Neuronal stem cell (in vitro differentiated cells): ENCODE results near the gene ATXN7.

ENCODE experiments used
- DNase-seq: peaks from one replicate; pipeline ENCODE4 v3.0.0-alpha.2; 2013; ENCODE audit warnings: low spot score
- H2AFZ ChIP-seq: one replicate; pipeline ENCODE4 v1.6.1; 2013; ENCODE audit warnings: mild to moderate bottlenecking, low read length, inconsistent platforms
- H2AK5ac ChIP-seq: 2 replicates; pipeline ENCODE4 v1.6.1; 2013; ENCODE audit warnings: low read depth, mild to moderate bottlenecking, inconsistent platforms, low read length, moderate library complexity, mixed read lengths
- H2BK120ac ChIP-seq: 2 replicates; pipeline ENCODE4 v1.6.1; 2013; ENCODE audit warnings: low read depth, mild to moderate bottlenecking, inconsistent platforms, low read length, moderate library complexity, mixed read lengths
- H2BK12ac ChIP-seq: one replicate; pipeline ENCODE4 v1.6.1; 2013; ENCODE audit warnings: low read length, inconsistent platforms
- H2BK15ac ChIP-seq: 2 replicates; pipeline ENCODE4 v1.6.1; 2013; ENCODE audit warnings: mild to moderate bottlenecking, low read length, inconsistent platforms, mixed read lengths
- H2BK5ac ChIP-seq: one replicate; pipeline ENCODE4 v1.6.1; 2013; ENCODE audit warnings: inconsistent platforms, mild to moderate bottlenecking, low read length, moderate library complexity
- H3K14ac ChIP-seq: one replicate; pipeline ENCODE4 v1.6.1; 2013; ENCODE audit warnings: low read length, inconsistent platforms
- H3K18ac ChIP-seq: 2 replicates; pipeline ENCODE4 v1.6.1; 2013; ENCODE audit warnings: low read length, inconsistent platforms
- H3K23ac ChIP-seq: 2 replicates; pipeline ENCODE4 v1.6.1; 2013; ENCODE audit warnings: low read depth, mild to moderate bottlenecking, mixed read lengths, low read length, inconsistent platforms; ENCODE audit not compliant: poor library complexity
- H3K27ac ChIP-seq: replicated peaks from 3 replicates; pipeline ENCODE4 v1.5.1; 2013; ENCODE audit warnings: low read length, inconsistent platforms
- H3K27me3 ChIP-seq, 3 experiments: 2 replicates each; pipeline ENCODE4 v1.6.1; 2013; ENCODE audit warnings: low read length in 3 of 3, mild to moderate bottlenecking in 2 of 3, inconsistent platforms in 1 of 3, low read depth in 1 of 3, mixed read lengths in 1 of 3, moderate library complexity in 1 of 3; ENCODE audit not compliant: control insufficient read depth in 3 of 3, insufficient read depth in 3 of 3
- H3K36me3 ChIP-seq, 2 donors: replicated peaks in 1 of 2; 2 replicates each; pipeline ENCODE4 v1.6.1; 2013; ENCODE audit warnings: low read length in 2 of 2; ENCODE audit not compliant: control insufficient read depth in 2 of 2, insufficient read depth in 2 of 2
- H3K4ac ChIP-seq: 2 replicates; pipeline ENCODE4 v1.6.1; 2013; ENCODE audit warnings: inconsistent platforms, mild to moderate bottlenecking, low read length, moderate library complexity
- H3K4me1 ChIP-seq, 2 donors: 1 replicate in 1 of 2; 2 replicates in 1 of 2; pipeline ENCODE4 v1.6.1; 2013; ENCODE audit warnings: low read length in 2 of 2, low read depth in 1 of 2; ENCODE audit not compliant: control insufficient read depth in 2 of 2, insufficient read depth in 1 of 2
- H3K4me2 ChIP-seq: one replicate; pipeline ENCODE4 v1.6.1; 2013; ENCODE audit warnings: mild to moderate bottlenecking, low read length, inconsistent platforms; ENCODE audit not compliant: insufficient read depth, poor library complexity, severe bottlenecking
- H3K4me3 ChIP-seq, 2 donors: 2 replicates each; pipeline ENCODE4 v1.5.1; 2013; ENCODE audit warnings: low read length in 2 of 2, mild to moderate bottlenecking in 2 of 2, inconsistent platforms in 1 of 2, moderate library complexity in 1 of 2
- H3K79me1 ChIP-seq: one replicate; pipeline ENCODE4 v1.6.1; 2013; ENCODE audit warnings: low read depth, mild to moderate bottlenecking, inconsistent platforms, low read length, moderate library complexity
- H3K9ac ChIP-seq: one replicate; pipeline ENCODE4 v1.6.1; 2013; ENCODE audit warnings: mild to moderate bottlenecking, low read depth, low read length, inconsistent platforms; ENCODE audit not compliant: poor library complexity
- H3K9me3 ChIP-seq, 2 donors: replicated peaks in 1 of 2; 2 replicates each; pipeline versions ENCODE3 to v1.6.1; 2013; ENCODE audit warnings: low read length in 2 of 2, mild to moderate bottlenecking in 2 of 2, inconsistent platforms in 1 of 2, low read depth in 1 of 2, mixed read lengths in 1 of 2, moderate library complexity in 1 of 2; ENCODE audit not compliant: control insufficient read depth in 2 of 2, insufficient read depth in 1 of 2
- H4K8ac ChIP-seq: one replicate; pipeline ENCODE4 v1.6.1; 2013; ENCODE audit warnings: low read depth, mild to moderate bottlenecking, inconsistent platforms, low read length, moderate library complexity
- H4K91ac ChIP-seq: one replicate; pipeline ENCODE4 v1.6.1; 2013; ENCODE audit warnings: low read length, low read depth, mild to moderate bottlenecking, inconsistent platforms; ENCODE audit not compliant: poor library complexity
- WGBS, 2 donors: extraction: QIAGEN DNeasy Blood & Tissue Kit; methylation state at CpG; one replicate each; pipeline ENCODE4 v1.1.7; 2013; ENCODE audit warnings: missing lambda C conversion rate in 2 of 2, mixed read lengths in 1 of 2; ENCODE audit not compliant: insufficient read length in 2 of 2, insufficient replicate concordance in 1 of 2; ENCODE audit errors: extremely low coverage in 2 of 2; 5-methylcytosine and 5-hydroxymethylcytosine counted together

Gene ATXN7

DNA sequence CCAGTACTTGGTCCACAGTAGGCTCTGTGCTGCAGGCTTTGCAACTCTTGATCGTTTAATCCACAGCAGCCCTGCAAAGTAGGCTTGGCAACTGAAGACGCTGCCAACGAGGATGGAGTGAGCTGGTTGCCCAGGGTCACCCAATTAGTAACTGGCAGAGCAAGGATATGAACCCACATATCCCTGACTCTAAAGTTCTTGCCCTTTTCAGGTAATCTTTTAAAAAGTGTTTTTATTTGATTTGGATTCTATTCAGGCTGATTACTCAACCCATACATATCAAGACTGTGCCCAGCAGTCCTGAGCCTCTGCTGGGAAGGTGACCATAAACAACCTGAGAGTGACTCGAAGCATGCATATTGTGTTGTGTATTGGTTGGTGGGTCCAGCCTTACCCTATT lies 109.3 kb downstream of the ATXN7 start:
- Histone ChIP-seq H3K23ac (no peak overlapping the region), H2BK12ac (no peak overlapping the region), H3K18ac (peak overlapping the region; percentile 20), H2BK120ac (no peak overlapping the region), H2BK5ac (no peak overlapping the region), H3K27ac (peak overlapping the region; percentile 83), H3K4me1 (peaks cover 41 to 48% of the 10 kb centered on the region in 2 donors), H3K4me2 (no peak overlapping the region), H4K8ac (no peak overlapping the region), H3K27me3 (no peaks in the 10 kb centered on the region), H3K79me1 (no peaks in the 10 kb centered on the region), H3K36me3 (peaks cover 0 to 17% of the 10 kb centered on the region in 2 donors), H2AFZ (no peak overlapping the region), H2AK5ac (peak overlapping the region; percentile 2), H2BK15ac (no peak overlapping the region), H4K91ac (no peak overlapping the region), H3K4me3 (no peak overlapping the region), H3K9me3 (peaks cover 0 to 3% of the 10 kb centered on the region in 2 donors), H3K14ac (no peak overlapping the region), H3K9ac (no peak overlapping the region), H3K4ac (no peak overlapping the region)
- no peak for DNase-seq
- no CpG with 5 or more reads among the region's 4 CpGs for WGBS, 2 donors

DNA sequence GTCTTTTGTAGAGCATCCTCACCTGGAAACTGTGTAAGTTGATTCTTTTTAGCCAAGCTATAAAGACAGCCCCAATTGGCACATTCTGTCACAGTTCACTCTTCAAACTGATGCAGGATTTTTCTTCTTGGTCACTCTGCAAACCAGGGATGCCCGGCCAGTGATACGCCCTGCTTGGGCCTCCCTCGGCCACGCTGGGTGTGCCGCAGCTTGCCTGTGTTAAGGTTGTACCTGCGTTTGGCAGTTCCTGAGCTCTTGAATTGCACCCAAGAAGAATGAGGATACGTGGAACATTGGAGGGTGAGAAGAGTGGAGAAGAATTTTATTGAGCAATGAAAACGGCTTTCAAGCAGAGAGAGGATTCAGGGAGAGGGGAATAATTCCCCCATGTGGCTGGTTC lies 109.7 kb downstream of the ATXN7 start:
- H3K4ac ChIP-seq: no peak overlapping the region
- no CpG with 5 or more reads among the region's 8 CpGs for WGBS, 2 donors
- no peak overlapping the region for H3K4me3 ChIP-seq
- H3K23ac ChIP-seq: no peak overlapping the region
- no peak overlapping the region for H2BK15ac ChIP-seq
- H2BK120ac ChIP-seq: no peak overlapping the region
- no peak overlapping the region for H3K9ac ChIP-seq
- H3K4me1 ChIP-seq: peaks cover 40 to 44% of the 10 kb centered on the region in 2 donors
- no peak overlapping the region for H4K8ac ChIP-seq
- no peak overlapping the region for H4K91ac ChIP-seq
- H3K14ac ChIP-seq: no peak overlapping the region
- H2BK12ac ChIP-seq: peak overlapping the region; percentile 41
- H3K79me1 ChIP-seq: no peaks in the 10 kb centered on the region
- peaks cover 0 to 3% of the 10 kb centered on the region in 2 donors for H3K9me3 ChIP-seq
- no peaks in the 10 kb centered on the region for H3K27me3 ChIP-seq
- peaks cover 0 to 17% of the 10 kb centered on the region in 2 donors for H3K36me3 ChIP-seq
- H3K27ac ChIP-seq: peak overlapping the region; percentile 46
- peak overlapping the region; percentile 64 for H3K18ac ChIP-seq
- H2BK5ac ChIP-seq: no peak overlapping the region
- DNase-seq: no peak
- H3K4me2 ChIP-seq: no peak overlapping the region
- H2AFZ ChIP-seq: no peak overlapping the region
- peak overlapping the region; percentile 2 for H2AK5ac ChIP-seq

DNA sequence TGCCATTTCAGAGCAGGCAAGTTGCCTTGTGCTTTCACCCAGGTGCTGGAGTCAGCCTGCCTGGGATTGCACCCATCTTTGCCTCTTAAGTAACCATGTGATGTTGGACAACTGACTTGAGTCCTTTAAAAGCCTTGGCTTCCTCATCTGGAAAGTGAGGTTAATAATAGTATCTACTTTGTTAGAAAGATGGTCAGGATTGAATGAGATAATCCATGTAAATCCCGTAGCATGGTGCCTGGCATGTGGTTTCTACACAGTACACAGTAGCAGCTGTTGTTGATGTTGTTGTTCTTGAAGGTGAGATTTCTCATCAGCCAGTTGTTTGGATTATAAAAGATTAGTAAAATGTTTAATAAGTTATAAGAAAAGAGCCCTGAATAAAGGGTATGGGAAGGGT lies 110.8 kb downstream of the ATXN7 start:
- Histone ChIP-seq H3K27me3 (no peaks in the 10 kb centered on the region), H3K9ac (no peak overlapping the region), H3K79me1 (no peaks in the 10 kb centered on the region), H3K23ac (no peak overlapping the region), H3K14ac (no peak overlapping the region), H2AK5ac (no peak overlapping the region), H3K36me3 (peaks cover 0 to 17% of the 10 kb centered on the region in 2 donors), H3K9me3 (peaks cover 0 to 3% of the 10 kb centered on the region in 2 donors), H3K4me2 (no peak overlapping the region), H2BK12ac (no peak overlapping the region), H3K27ac (no peak overlapping the region), H3K4me3 (no peak overlapping the region), H4K91ac (no peak overlapping the region), H2BK120ac (no peak overlapping the region), H2AFZ (no peak overlapping the region), H3K18ac (no peak overlapping the region), H3K4me1 (peaks cover 33 to 37% of the 10 kb centered on the region in 2 donors), H4K8ac (no peak overlapping the region), H2BK15ac (no peak overlapping the region), H3K4ac (no peak overlapping the region), H2BK5ac (no peak overlapping the region)
- no CpG with 5 or more reads among the region's 1 CpG for WGBS, 2 donors
- DNase-seq: no peak

DNA sequence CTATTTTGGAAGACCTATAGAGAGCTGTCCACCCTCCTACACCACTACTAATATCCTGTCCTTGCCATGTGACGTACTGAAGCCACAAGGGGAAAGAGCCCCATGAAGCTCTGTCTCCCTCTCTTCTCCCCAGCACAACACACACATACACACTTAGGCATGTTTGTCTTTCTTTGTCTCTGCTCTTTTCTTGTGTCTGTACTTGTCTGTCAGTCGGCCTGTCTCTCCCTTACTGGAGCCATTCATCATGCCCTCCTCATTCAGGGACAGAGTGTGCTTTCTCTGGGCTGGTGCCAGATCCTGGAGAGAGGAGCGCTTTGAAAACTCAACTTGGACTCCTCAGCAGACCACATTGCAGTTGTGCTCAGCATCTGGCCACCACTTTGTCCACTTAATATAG lies 112.1 kb downstream of the ATXN7 start:
- Histone ChIP-seq H3K23ac (no peak overlapping the region), H2BK12ac (no peak overlapping the region), H3K9me3 (peaks cover 0 to 3% of the 10 kb centered on the region in 2 donors), H2BK5ac (no peak overlapping the region), H3K9ac (no peak overlapping the region), H2BK15ac (no peak overlapping the region), H3K4ac (no peak overlapping the region), H4K8ac (no peak overlapping the region), H3K4me1 (peaks cover 21 to 32% of the 10 kb centered on the region in 2 donors), H3K27me3 (no peaks in the 10 kb centered on the region), H3K4me2 (no peak overlapping the region), H3K27ac (peak overlapping the region; percentile 5), H2AK5ac (no peak overlapping the region), H3K79me1 (no peaks in the 10 kb centered on the region), H2BK120ac (no peak overlapping the region), H3K36me3 (peaks cover 6 to 28% of the 10 kb centered on the region in 2 donors), H4K91ac (no peak overlapping the region), H3K18ac (no peak overlapping the region), H2AFZ (no peak overlapping the region), H3K14ac (no peak overlapping the region), H3K4me3 (no peak overlapping the region)
- no CpG with 5 or more reads among the region's 3 CpGs for WGBS, 2 donors
- no peak for DNase-seq
